Astrocyte of the cerebellum (primary cell): ENCODE data around the gene BLOC1S3.

Experiments used
- DNase-seq: peaks from one replicate; pipeline ENCODE4 v3.0.0-alpha.2; 2011; ENCODE audit warnings: low read depth
- H3K4me3 ChIP-seq: 2 replicates; pipeline ENCODE4 v1.5.1; 2011; ENCODE audit warnings: mild to moderate bottlenecking, low read depth, low read length, moderate library complexity
- CTCF ChIP-seq: IDR thresholded peaks from 2 replicates; pipeline ENCODE4 v1.5.1; 2012; ENCODE audit warnings: low read length, low read depth, moderate library complexity, mild to moderate bottlenecking; ENCODE audit errors: missing control alignments
- in situ Hi-C: cut with HindIII; loops from 2 replicates; pipeline ENCODE4 v1.10.0; 2017; ENCODE audit warnings: low sequenced_read_pairs

The BLOC1S3 gene

GRCh38 chr19:45184115-45184514 is 5.5 kb downstream of the BLOC1S3 start:
- TF ChIP-seq CTCF: no peak
- no peak overlapping the region for H3K4me3 ChIP-seq
- no peak for DNase-seq
- in situ Hi-C loops: no loop called here

GRCh38 chr19:45186509-45187334 is 8.1 kb downstream of the BLOC1S3 start:
- in situ Hi-C loops: no loop called here
- no peak for TF ChIP-seq CTCF
- no peak for DNase-seq
- H3K4me3 ChIP-seq: no peak overlapping the region

GRCh38 chr19:45187421-45188100 is 9.0 kb downstream of the BLOC1S3 start:
- no peak overlapping the region for H3K4me3 ChIP-seq
- no peak for DNase-seq
- in situ Hi-C loops: no loop called here
- peak; percentile 47 for TF ChIP-seq CTCF

GRCh38 chr19:45189971-45190370 is 11.4 kb downstream of the BLOC1S3 start:
- TF ChIP-seq CTCF: no peak
- H3K4me3 ChIP-seq: no peak overlapping the region
- DNase-seq: no peak
- in situ Hi-C loops: no loop called here

GRCh38 chr19:45191375-45191774 is 12.8 kb downstream of the BLOC1S3 start:
- no peak for TF ChIP-seq CTCF
- no peak overlapping the region for H3K4me3 ChIP-seq
- no peak for DNase-seq
- in situ Hi-C loops: no loop called here

GRCh38 chr19:45195764-45196163 is 17.2 kb downstream of the BLOC1S3 start:
- in situ Hi-C loops: no loop called here
- no peak for DNase-seq
- no peak overlapping the region for H3K4me3 ChIP-seq
- TF ChIP-seq CTCF: no peak
